Suprapubic skin (tissue), 3 donors: ENCODE measurements around the gene ITPR2.

ENCODE experiments used
- CTCF ChIP-seq, 2 donors: fragments of 200-600 bp in 1 of 2; fragments of 450-650 bp in 1 of 2; sonication (generic) in 1 of 2; IDR thresholded peaks; one replicate each; pipeline ENCODE4 v1.5.1; 2016 to 2019; ENCODE audit warnings: antibody characterized with exemption in 2 of 2, mild to moderate bottlenecking in 1 of 2, moderate library complexity in 1 of 2
- POLR2AphosphoS5 ChIP-seq, 3 donors: sonication (generic); formaldehyde crosslinking; IDR thresholded peaks; one replicate each; pipeline ENCODE4 v1.6.1; 2017; ENCODE audit warnings: antibody characterized with exemption in 3 of 3

GRCh38 chr12:26520109-26520508 lies 312.9 kb downstream of the ITPR2 start:
- no peak for TF ChIP-seq CTCF (IDR thresholded peaks at IDR 0.05)
- TF ChIP-seq POLR2AphosphoS5 (IDR thresholded peaks at IDR 0.05), result no peak
